Astrocyte of the spinal cord (primary cell): ENCODE measurements around the gene CANX.

ENCODE experiments used
- DNase-seq: peaks from one replicate; pipeline ENCODE4 v3.0.0; 2011; ENCODE audit warnings: low read depth, low spot score
- H3K4me3 ChIP-seq: 2 replicates; pipeline ENCODE4 v1.5.1; 2011; ENCODE audit warnings: low read depth, mild to moderate bottlenecking, low read length, moderate library complexity
- CTCF ChIP-seq: IDR thresholded peaks from 2 replicates; pipeline ENCODE4 v1.5.1; 2012; ENCODE audit warnings: low read depth, mild to moderate bottlenecking, low read length, inconsistent platforms
- in situ Hi-C: cut with HindIII; loops from 2 replicates; pipeline ENCODE4 v1.10.0; 2017; ENCODE audit warnings: low sequenced_read_pairs

CANX gene

GRCh38 chr5:179779826-179780225 is 81.1 kb downstream of the CANX start:
- H3K4me3 ChIP-seq = no peak overlapping the region
- DNase-seq = no peak
- no peak for TF ChIP-seq CTCF
- in situ Hi-C loops = no loop called here

GRCh38 chr5:179780362-179780761 is 81.6 kb downstream of the CANX start:
- no peak for DNase-seq
- in situ Hi-C loops = no loop called here
- TF ChIP-seq CTCF = no peak
- H3K4me3 ChIP-seq = no peak overlapping the region
